Ramos (cell line): ENCODE measurements around the gene CHSY1.
"Not testable (repeated sequence)": the region's sequence is repeated elsewhere in the genome, so short reads cannot be mapped to it uniquely, and the experiment has no call there.

ENCODE experiments used
- in situ Hi-C: fragments of 300-500 bp; cut with MboI; formaldehyde crosslinking; loops from one replicate; pipeline ENCODE4 v1.14.3; 2022; ENCODE audit warnings: low sequenced_read_pairs; ENCODE audit not compliant: unreplicated experiment

Gene CHSY1

DNA sequence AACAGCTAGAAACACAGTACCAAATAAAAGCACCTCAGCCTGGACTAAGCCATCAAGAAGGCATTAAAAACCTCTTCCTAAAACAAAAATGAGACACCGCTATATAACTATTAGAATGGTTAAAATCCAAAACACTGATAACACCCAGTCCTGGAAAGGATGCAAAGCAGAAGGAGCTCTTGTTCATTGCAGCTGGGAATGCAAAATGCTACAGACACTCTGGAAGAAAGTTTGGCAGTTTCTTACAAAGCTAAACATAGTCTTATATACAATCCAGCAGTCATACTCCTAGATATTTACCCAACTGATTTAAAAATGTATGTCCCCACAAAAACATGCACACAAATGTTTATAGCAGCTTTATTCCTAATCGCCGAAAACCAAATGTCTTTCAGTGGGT lies 35.7 kb downstream of the CHSY1 start:
- in situ Hi-C loops = no loop called here

DNA sequence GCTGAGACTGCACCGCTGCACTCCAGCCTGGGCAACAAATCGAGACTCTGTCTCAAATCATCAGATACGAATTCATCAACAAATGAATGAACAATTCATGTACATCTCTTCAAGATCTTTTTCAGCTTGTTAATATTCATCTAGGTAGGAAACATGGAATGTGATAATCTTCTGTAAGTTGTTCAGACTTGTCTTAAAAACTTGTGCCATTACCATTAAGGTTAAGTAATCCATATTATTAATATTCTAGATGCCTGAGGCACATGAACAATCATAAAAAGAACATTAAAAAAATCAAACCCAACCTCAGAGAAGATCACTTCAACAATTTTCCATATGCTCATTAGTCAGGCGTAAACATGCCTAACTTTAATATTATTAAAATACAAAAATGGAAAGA lies 36.2 kb downstream of the CHSY1 start:
- in situ Hi-C loops = no loop called here

DNA sequence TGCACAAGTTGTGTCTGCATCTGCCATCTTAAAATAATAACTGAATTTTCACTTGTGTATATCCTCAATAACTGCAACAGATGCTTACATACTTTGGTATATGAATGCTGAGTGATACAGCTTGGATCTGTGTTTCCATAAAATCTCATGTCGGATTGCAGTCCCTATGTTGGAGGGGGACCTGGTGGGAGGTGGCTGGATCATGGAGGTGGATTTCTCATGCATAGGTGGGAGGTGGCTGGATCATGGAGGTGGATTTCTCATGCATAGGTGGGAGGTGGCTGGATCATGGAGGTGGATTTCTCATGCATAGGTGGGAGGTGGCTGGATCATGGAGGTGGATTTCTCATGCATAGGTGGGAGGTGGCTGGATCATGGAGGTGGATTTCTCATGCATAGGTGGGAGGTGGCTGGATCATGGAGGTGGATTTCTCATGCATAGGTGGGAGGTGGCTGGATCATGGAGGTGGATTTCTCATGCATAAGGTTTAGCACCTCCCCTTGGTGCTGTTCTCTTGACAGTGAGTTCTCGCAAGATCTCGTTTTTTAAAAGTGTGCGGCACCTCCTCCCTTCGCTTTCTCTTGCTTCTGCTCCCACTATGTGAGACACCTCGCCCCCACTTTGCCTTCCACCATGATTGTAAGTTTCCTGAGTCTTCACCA lies 37.3 kb downstream of the CHSY1 start:
- in situ Hi-C loops = not testable (repeated sequence)

DNA sequence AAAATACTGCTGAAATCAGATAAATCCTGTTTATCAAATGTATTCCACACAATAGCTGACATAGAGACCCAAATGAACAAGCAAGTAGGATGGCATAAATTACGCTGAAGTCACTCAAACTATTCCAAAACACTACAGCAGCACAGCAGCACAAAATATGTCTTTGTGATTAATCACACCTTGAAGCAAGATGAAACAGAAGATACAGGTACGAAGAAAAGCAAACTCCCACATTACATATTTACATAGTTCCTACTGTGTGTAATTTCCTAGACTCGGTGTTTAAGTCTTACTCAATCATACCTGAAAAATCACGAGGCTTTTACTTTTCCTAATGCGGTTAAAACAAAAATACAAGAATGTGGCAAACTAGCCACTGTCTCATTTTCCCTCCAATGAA lies 38.3 kb downstream of the CHSY1 start:
- in situ Hi-C loops = no loop called here

DNA sequence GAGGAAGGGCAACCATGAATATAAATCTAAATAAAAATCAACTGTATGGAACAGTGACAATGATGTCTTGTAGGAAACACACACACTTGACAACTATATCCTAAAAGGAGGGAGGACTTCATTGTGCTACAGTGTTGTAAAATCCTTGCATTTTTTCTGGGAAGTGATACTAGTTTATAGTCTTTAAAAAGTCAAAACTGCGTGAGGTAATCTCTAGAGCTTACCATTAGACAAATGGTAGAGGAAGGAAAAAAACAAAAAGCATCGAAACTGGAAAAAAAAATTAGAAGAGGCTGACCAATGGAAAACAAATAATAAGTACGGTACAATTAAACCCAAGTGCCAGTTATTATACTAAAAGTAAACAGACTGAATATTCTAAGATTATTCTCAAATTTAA lies 38.7 kb downstream of the CHSY1 start:
- in situ Hi-C loops = no loop called here

DNA sequence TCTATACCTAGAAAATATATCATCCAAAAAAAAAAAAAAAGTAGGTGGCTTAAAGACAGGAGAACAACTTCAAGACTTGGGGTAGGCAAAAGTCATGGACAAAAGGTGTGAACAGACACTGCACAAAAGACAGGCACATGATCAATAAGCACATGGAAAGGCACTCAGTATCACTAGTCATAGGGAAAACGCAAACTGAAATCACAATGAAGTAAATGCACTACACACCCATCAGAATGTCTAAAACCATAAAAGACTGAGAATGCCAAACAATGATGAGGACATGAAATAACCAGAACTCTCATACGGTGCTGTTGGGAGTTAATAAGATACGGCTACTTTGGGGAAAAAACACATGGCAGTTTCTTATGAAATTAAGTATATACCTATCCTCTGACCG lies 40.0 kb downstream of the CHSY1 start:
- in situ Hi-C loops = no loop called here

DNA sequence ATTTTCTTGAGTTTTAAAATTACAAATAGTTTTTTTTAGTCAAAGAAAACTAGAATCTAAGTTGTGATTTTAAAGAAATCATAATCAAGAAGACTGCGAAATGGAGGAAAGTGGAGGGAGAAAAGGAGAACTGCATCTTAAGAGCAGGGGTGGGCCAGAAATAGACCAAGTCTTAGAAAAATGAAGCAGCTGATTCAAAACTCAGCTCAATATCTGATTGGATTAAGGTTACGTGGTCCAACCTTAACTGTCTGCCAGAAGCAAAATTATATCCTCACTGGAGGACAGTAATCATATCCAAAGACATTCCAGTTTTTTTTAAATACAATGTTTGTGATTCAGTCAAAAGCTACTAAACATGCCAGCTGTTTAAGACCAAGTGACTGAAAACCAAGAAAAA lies 41.4 kb downstream of the CHSY1 start:
- in situ Hi-C loops = no loop called here

DNA sequence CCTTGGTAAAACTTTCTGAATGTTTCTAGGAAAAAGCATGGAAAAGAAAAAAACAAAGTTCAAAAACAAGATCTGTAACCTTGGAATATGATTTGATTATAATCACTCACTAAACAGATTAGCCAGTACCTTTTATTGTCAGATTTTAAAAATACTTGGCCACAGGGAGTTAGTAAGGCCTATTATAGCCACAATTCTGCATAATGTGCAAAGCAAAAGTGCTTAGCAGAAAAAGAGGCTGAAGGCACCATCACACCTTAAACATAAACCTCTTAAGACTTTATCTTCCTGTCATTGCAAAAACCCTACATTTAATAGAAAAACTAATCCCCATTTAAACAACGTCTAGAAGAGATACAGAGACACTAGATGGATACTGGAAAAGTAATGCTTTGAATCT lies 41.8 kb downstream of the CHSY1 start:
- in situ Hi-C loops = no loop called here

DNA sequence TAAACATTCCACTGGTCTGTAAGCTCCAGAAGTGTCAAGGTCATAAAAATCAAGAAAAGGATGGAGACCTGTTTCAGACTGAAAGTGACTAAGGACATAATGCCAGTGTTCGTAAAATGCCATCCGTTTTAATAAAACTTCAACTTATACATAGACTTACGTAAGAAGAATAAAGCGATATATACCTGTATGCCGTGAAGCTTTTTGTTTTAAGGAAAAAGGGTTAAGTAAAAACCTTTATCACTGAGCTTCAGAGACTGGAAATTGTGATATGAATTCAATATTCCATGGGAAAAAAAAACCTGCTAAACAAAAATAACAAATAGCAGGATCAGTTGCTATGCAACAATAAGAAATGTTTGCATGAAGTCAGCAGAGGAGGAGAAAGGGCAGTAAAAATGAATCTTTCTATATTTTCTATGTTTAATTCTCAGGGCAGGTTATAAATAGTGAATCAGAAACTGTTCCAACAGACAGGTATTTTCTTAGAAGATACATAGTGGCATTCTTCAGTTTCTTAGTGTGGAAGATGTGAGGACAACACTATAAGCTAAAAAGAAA lies 42.5 kb downstream of the CHSY1 start:
- in situ Hi-C loops = no loop called here

DNA sequence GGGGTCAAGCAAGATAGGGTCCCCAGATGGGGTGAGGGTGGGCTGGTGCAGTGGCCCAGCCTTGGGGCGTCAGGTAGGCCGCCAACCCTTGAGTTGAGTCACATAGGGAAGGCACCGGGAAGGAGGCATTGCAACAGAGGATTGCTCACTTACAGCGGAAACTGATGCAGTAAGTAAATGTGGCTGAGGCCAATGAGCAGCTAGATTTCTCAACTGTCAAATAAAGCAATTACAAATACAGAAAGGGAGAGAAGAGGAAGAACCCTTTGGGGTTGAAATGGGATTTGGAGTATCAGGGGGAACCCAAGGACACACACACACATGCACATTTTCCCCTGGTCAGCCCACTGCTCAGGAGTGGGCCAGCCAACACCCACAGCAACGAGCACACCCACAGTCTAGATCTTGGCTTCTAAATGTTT lies 44.0 kb downstream of the CHSY1 start:
- in situ Hi-C loops = no loop called here

DNA sequence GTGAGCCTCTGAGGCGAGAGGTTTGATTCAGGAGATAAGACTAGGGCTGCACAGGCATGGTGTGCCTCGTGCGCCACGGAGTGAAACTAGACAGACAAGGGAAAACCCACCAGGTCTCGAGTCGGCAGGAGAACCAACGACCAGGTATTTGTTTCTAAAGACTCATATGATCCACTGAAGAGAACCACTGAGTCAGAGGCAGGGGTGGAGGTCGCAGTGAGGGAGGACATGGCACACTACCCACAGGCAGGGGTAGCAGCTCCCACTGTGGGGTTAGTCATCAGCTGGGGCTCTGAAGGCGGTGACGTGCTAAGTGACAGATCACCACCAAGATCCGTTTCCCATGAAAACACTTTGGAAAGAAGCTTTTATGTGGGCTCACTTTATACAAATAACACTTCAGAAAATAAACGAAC lies 45.7 kb downstream of the CHSY1 start:
- in situ Hi-C loops = no loop called here

DNA sequence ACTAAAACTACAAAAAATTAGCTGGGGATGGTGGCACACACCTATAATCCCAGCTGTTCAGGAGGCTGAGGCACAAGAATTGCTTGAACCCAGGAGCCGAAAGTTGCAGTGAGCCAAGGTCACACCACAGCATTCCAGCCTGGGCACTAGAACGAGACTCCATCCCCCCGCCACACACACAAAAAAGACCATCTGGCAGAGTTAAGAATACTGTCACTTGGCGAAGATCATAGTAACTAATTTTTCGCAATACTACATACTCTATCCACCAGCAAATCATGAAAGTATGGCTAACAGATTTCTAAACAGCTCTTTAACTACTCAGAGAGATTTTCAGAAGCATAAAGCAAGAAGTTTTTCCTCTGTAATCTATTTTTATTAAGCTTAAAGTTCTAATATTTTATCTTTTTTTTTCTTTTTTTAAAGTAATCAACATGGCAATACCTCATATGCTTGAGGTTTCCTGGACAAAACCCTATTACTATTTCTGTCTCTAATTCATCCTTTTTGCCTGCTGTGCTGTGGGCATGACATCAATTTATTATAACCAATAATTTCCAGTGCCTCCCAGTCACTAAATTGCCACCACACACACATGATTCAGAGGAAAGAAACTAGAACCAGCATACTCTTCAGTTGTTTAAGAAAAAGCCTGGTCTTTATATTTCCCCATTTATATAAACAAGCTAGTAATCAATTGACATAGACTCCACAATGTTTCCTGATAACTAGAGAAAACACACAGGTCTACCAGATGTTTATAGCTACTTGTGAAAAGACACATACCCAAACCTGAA lies 46.9 kb downstream of the CHSY1 start:
- in situ Hi-C loops = no loop called here

DNA sequence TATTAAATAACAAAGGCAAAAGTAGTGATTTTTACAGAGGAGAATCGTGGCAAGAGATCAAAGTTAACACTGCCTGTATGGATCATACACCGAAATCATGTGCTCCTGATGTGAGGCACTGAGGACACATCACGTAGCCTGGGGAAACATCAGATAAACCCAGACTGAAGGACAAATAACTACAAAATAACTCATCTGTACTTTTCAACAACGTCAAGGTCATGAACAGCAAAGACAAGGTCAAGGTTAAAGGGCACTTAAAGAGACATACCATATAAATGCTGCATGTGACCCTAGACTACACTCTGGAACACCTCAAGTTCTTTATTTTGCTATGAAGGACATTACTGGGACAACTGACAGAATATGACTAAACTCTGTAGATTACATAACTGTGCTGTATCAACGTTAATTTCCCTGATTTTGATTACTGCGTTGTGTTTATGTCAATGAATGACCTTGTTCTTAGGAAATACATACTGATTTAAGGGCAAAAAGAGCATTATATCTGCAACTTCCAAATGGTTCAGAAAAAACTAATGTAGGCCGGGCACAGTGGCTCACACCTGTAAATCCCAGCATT lies 48.1 kb downstream of the CHSY1 start:
- in situ Hi-C loops = no loop called here

DNA sequence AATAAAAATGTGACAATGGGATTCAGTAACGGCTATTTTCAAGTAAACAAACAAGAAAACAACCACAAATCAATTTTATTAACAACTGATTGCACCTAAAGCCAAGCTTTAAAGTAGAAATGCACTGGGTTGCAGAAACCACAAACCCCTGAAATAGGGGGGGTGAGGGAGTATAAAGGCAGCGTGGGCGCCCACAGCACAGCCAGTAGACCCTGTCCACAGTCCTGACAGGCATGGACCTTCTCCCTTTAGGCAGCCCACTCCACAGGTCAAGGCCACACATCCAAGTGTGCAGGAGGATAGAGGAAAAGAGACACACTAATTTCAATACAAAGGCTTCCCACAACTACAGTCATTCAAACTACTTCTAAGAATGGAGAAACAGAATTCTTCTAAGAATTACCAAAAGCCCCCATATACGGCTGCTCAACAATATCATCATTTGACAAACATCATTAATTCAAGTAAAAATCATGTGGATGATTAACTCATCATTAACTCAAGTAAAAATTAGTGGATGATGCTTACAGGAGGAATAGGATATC lies 48.7 kb downstream of the CHSY1 start:
- in situ Hi-C loops = no loop called here

DNA sequence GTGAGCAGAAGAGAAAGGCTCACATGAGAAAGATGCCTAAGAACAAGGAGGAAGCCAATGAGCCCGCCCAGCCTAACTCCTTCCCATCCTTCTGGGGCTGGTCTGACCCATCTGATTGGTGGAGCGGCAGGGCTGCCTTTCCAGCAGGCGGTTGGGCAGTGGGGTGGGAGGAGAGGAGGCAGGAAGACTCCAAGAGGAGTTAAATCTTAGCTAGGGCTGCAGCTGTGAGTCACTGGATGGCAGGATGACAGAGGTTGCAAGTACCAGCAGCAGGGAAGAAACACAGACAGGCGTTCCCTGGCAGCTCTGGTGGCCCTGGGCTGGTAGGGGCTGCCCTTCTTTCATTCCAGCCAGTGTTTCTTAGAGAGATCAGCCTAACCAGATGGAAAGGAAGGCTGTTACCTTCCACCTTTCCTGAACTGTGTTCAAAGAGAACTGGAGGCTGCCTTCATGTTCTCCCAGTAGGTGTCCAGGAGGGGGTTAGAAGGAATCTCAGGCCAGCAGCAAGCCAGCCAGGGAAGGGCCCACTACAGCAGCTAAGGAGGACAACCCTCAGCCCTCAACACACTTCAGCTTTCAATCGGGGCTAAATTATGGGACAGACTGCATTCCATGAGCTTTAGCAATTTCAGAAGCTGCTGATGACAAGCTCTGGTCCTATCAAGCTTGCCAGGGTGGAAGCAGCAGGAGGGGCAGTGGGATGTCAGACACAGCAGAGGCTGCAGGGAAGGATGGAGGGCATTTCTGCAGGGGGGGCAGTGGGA lies 50.3 kb downstream of the CHSY1 start:
- in situ Hi-C loops = no loop called here

DNA sequence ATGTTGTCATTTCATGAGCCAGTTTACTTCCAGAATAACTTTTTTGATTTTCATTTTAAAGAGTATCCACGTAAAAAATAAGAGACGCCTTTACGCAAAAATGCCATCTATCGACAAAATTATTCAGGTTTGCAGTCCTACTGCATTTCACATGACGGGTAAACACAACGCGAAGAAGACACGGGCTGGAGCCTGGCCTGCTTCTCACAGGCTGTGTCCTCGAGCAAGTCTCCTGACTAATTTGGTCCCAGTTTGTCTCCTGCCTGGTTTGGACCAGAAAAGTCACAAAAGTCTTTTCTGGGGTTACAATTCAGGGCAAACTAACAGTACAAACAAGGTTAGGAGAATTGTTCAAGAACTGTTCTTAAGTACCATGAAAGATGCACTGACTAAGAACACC lies 51.7 kb downstream of the CHSY1 start:
- in situ Hi-C loops = no loop called here

DNA sequence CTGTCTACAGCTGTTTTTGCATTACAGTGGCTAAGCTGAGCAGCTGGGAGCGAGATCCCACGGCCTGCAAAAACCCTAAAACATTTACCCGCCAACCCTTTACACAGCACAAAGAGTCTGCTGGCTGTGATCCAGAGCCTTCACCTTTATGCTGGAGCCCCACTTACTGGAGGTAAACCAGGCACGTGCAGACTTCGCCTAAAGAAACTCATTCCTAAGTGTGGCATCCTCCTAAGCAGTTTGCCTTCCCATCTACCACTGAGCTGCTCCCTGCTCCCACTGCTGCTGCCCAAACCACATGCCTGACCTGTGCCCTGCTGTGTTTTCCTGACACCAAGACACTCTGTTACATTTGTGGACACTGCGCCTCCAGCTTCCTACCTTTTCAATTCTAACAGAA lies 53.0 kb downstream of the CHSY1 start:
- in situ Hi-C loops = no loop called here

DNA sequence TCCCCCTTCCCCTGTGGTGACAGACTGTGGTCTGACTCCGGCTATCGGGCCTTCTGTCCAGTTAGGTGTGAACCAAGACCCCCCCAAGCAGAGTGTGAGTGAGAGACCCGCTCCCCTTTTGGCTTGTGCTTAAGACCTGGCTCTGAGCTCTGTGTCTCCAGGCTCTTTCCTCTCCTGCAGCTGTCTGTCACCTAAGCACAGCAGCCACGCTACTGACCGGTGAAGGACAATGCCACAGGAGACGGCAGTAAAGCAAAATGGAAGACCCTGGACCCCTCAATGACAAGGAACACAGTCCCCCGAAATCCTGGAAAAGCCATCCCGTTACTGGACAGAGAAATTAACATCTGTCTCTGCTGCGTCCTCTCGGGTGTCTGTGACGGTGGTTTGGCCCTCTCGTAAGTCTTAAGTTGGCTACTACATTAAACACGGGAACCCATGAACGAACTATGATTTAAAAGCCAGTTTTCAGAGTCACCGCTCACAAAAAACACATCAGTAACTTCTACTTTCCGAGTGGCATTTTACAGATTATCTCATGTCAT lies 53.7 kb downstream of the CHSY1 start:
- in situ Hi-C loops = no loop called here

DNA sequence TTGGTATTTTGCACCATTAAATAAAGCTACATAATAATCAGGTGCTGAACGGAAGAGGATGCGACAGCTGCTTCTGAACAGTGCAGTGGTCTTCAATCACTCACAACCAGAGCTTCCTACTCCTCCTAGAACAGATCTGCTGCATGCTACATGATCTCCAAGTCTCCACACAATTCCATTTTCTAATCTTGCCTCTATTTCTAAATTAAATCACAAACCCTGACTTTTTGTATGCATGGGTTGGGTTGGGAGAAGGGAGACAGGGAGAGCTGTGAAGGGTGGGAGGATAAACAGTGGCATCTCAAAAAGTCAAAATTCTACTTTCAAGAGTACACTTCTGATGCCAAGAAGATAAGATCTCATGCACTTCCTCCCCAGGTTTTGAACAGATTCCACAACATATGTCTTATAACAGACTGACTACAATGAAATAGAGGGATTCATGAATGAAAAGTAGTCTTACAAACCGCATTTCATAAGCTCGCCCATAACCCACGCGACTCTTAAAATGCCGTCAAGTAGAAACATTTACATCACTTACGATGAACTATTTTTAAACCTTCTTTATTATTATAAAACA lies 57.2 kb downstream of the CHSY1 start:
- in situ Hi-C loops = no loop called here
